Liver (tissue), 3 donors: ENCODE measurements around the gene SLC25A26.

ENCODE experiments used
- CTCF ChIP-seq: fragments of 150-350 bp; IDR thresholded peaks from 2 replicates; pipeline ENCODE4 v1.5.1; 2017; ENCODE audit warnings: improper control_type of control experiment, low read depth, low read length; ENCODE audit not compliant: missing input control
- JUND ChIP-seq, 2 donors: IDR thresholded peaks; 2 replicates each; pipeline ENCODE4 v1.6.1; 2016; ENCODE audit warnings: antibody characterized with exemption in 2 of 2
- REST ChIP-seq: IDR thresholded peaks from 2 replicates; pipeline ENCODE4 v1.6.1; 2016; ENCODE audit warnings: antibody characterized with exemption, mild to moderate bottlenecking
- SP1 ChIP-seq: IDR thresholded peaks from 2 replicates; pipeline ENCODE4 v1.6.1; 2018; ENCODE audit warnings: antibody characterized with exemption, mild to moderate bottlenecking
- YY1 ChIP-seq: IDR thresholded peaks from 2 replicates; pipeline ENCODE4 v1.6.1; 2016; ENCODE audit warnings: antibody characterized with exemption, mild to moderate bottlenecking
- donor health status: healthy.
- donor health status: healthy.

GRCh38 chr3:66268864-66269263, 48.1 kb downstream of the SLC25A26 start:
- TF ChIP-seq SP1, result no peak
- TF ChIP-seq CTCF, result no peak
- TF ChIP-seq JUND (IDR thresholded peaks at IDR 0.05), result no peak
- no peak for TF ChIP-seq YY1
- TF ChIP-seq REST, result no peak
